Kidney (tissue), 14 donors: Measurements from ENCODE around the gene CTXND1. TPM values are rescaled to one million over a fixed set of nuclear protein-coding genes. Genes with fewer than 3 reads are reported as not detected.

ENCODE experiments used
- DNase-seq, 5 donors: peaks; one replicate each; pipeline ENCODE4 v3.0.0-alpha.2; 2013 to 2020
- FAIRE-seq: peaks from 2 replicates; lab custom pipeline; 2012; peaks lifted over from hg19 to GRCh38; lab: Jason Lieb, UNC
- H3K27ac ChIP-seq, 2 donors: one replicate each; pipeline ENCODE4 v1.7.0; 2013; ENCODE audit warnings: low read depth in 2 of 2, low read length in 2 of 2, inconsistent platforms in 1 of 2
- H3K27me3 ChIP-seq: one replicate; pipeline ENCODE4 v1.7.1; 2013; ENCODE audit warnings: low read length, inconsistent platforms; ENCODE audit not compliant: control insufficient read depth, insufficient read depth
- H3K36me3 ChIP-seq, 3 donors: one replicate each; pipeline versions ENCODE4 v1.7.0 to v1.7.1; 2013; ENCODE audit warnings: low read length in 3 of 3, control low read depth in 1 of 3, inconsistent platforms in 1 of 3; ENCODE audit not compliant: insufficient read depth in 3 of 3, control insufficient read depth in 2 of 3
- H3K4me1 ChIP-seq, 3 donors: one replicate each; pipeline versions ENCODE4 v1.7.0 to v1.7.1; 2013; ENCODE audit warnings: low read length in 3 of 3, inconsistent platforms in 1 of 3, low read depth in 1 of 3; ENCODE audit not compliant: control insufficient read depth in 2 of 3, insufficient read depth in 2 of 3
- H3K4me3 ChIP-seq, 3 donors: one replicate each; pipeline versions ENCODE4 v1.7.0 to v1.8.1; 2013; ENCODE audit warnings: low read length in 3 of 3, control low read depth in 1 of 3, inconsistent platforms in 1 of 3
- H3K9ac ChIP-seq, 3 donors: one replicate each; pipeline versions ENCODE4 v1.7.0 to v1.7.1; 2013; ENCODE audit warnings: low read length in 3 of 3, control low read depth in 1 of 3, inconsistent platforms in 1 of 3
- H3K9me3 ChIP-seq, 3 donors: one replicate each; pipeline versions ENCODE4 v1.7.0 to v1.7.1; 2013; ENCODE audit warnings: low read length in 3 of 3, control low read depth in 1 of 3, inconsistent platforms in 1 of 3; ENCODE audit not compliant: control insufficient read depth in 2 of 3, insufficient read depth in 1 of 3
- CTCF ChIP-seq: IDR thresholded peaks from 3 replicates; pipeline ENCODE4 v1.5.1; 2012; ENCODE audit warnings: mild to moderate bottlenecking, moderate library complexity, borderline replicate concordance; ENCODE audit not compliant: insufficient read depth; ENCODE audit errors: extremely low read depth
- intact Hi-C: fragments of 100-400 bp; cut with DNase I; formaldehyde crosslinking; loops from one replicate; pipeline ENCODE4 v1.11.1; 2022
- polyA plus RNA-seq: library from polyadenylated mRNA; stranded (reverse); fragments of 350-450 nt; fragmentation: Illumina TruSeq; extraction: RNeasy Lipid Tissue Mini Kit (QIAGEN cat#74804); gene quantifications from one replicate; pipeline ENCODE4 v1.2.3, GENCODE V29; 2014; ENCODE audit warnings: low read depth, low replicate concordance; ENCODE audit not compliant: insufficient read depth
- total RNA-seq: library from RNA; stranded (reverse); fragmentation: NEBNext Ultra II Directional; extraction: Animal tissue kit (Norgen Biotek cat#: 25700); gene quantifications from one replicate; pipeline ENCODE4 v1.2.1, GENCODE V29; 2021
- donor health status: control.
- donor health status: control.
- donor health status: control.
- donor health status: control.
- donor health status: control.
- donor health status: DM: yes; HTN: yes; CAD: no.
- donor health status: Normal renal cell carcinoma (clear cell type).

Gene CTXND1
- total and polyA plus RNA-seq, 2 donors from 2014 or later, result 2.2 to 2.8 TPM

- DNase-seq, result peak in 4 of 5 donors; percentile 79 to 89 (median 85)
- no peak overlapping the region for H3K9ac ChIP-seq
- no peaks in the 10 kb centered on the region for H3K27me3 ChIP-seq
- no peak for FAIRE-seq
- intact Hi-C loops, result no loop called here
- H3K36me3 ChIP-seq, result no peaks in the 10 kb centered on the region
- no peaks in the 10 kb centered on the region for H3K4me1 ChIP-seq
- no peak for TF ChIP-seq CTCF
- no peak overlapping the region for H3K27ac ChIP-seq
- H3K4me3 ChIP-seq, result no peak overlapping the region
- H3K9me3 ChIP-seq, result no peaks in the 10 kb centered on the region
These were observed 18.4 kb downstream of the CTXND1 start for GRCh38 chr15:80233581-80233980.

GRCh38 chr15:80231371-80231770, 20.6 kb downstream of the CTXND1 start:
- Histone ChIP-seq H3K9ac (no peak overlapping the region), H3K9me3 (no peaks in the 10 kb centered on the region), H3K27me3 (no peaks in the 10 kb centered on the region), H3K4me1 (no peaks in the 10 kb centered on the region), H3K4me3 (no peak overlapping the region), H3K36me3 (no peaks in the 10 kb centered on the region), H3K27ac (no peak overlapping the region)
- intact Hi-C loops, result no loop called here
- FAIRE-seq, result no peak
- no peak for DNase-seq
- TF ChIP-seq CTCF, result no peak

GRCh38 chr15:80228959-80229610, 22.9 kb downstream of the CTXND1 start:
- DNase-seq, result no peak
- no peak for TF ChIP-seq CTCF
- intact Hi-C loops, result no loop called here
- H3K9me3 ChIP-seq, result no peaks in the 10 kb centered on the region
- H3K4me1 ChIP-seq, result no peaks in the 10 kb centered on the region
- H3K27ac ChIP-seq, result no peak overlapping the region
- no peak overlapping the region for H3K4me3 ChIP-seq
- H3K36me3 ChIP-seq, result no peaks in the 10 kb centered on the region
- H3K9ac ChIP-seq, result no peak overlapping the region
- no peaks in the 10 kb centered on the region for H3K27me3 ChIP-seq
- peak; percentile 13 for FAIRE-seq

GRCh38 chr15:80219955-80220354, 32.1 kb downstream of the CTXND1 start:
- no peak overlapping the region for H3K27ac ChIP-seq
- no peak for TF ChIP-seq CTCF
- intact Hi-C loops, result no loop called here
- H3K9ac ChIP-seq, result no peak overlapping the region
- no peaks in the 10 kb centered on the region for H3K36me3 ChIP-seq
- FAIRE-seq, result no peak
- DNase-seq, result no peak
- H3K9me3 ChIP-seq, result no peaks in the 10 kb centered on the region
- H3K4me1 ChIP-seq, result peaks cover 0 to 8% (median 5%) of the 10 kb centered on the region in 3 donors
- no peaks in the 10 kb centered on the region for H3K27me3 ChIP-seq
- H3K4me3 ChIP-seq, result no peak overlapping the region
